Measurements from ENCODE around the gene ENOX1.

DNA sequence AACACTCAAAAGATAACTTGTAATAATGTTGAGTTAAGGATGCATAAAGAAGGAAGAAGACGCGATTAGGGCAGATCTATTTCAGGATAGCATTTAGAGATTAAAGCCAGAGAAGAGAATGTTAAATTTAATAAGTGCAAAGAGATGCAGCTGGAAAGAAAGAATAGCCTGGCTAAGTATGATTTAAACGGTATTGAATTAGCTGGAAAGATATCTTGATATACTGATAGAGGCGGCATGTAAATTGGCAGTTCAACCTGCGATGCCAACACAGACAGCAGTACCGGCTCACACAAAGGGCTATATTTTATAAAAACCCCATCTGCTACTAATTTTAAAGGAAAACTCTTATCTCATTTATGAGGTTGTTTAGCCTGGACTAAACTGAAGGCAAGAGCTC is 121.4 kb downstream of the ENOX1 start:
- TF ChIP-seq TAF1 (IDR thresholded peaks at IDR 0.05; ENCODE audit: borderline replicate concordance, insufficient read depth, low read length) (no peak), POLR2AphosphoS5 (IDR thresholded peaks at IDR 0.05; ENCODE audit: low read depth, low read length) (no peak)

Data from PFSK-1 (cell line).